Activated naive CD8-positive, alpha-beta T cell treated with anti-CD3 and anti-CD28 coated beads, Interleukin-2, amount 10 ng/mL, durations not matched to agents 7 days and 5 days (primary cell): ENCODE results near the gene GPD1L. TPM values are rescaled to one million over a fixed set of nuclear protein-coding genes. Genes with fewer than 3 reads are reported as not detected.

Experiments used
- ATAC-seq: fragments of 150-1000 bp; cut with Tn5 transposase; one replicate; pipeline ENCODE4 v1.10.0; 2021; ENCODE audit warnings: low read depth, moderate library complexity
- POLR2A ChIA-PET: fragments of 350-600 bp; sonication (Branson Sonifier 250); formaldehyde crosslinking; loops from one replicate; lab custom pipeline; 2021; ENCODE audit warnings: antibody characterized with exemption; lab: Charles Lee
- DNase-seq: peaks from one replicate; pipeline ENCODE4 v3.0.0; 2021
- H3K27ac Mint-ChIP-seq: one replicate; pipeline ENCODE4 v1.8.0; 2022; ENCODE audit warnings: mild to moderate bottlenecking, mixed read lengths
- H3K27me3 Mint-ChIP-seq: one replicate; pipeline ENCODE4 v1.8.0; 2022; ENCODE audit warnings: mild to moderate bottlenecking, moderate library complexity, mixed read lengths
- H3K36me3 Mint-ChIP-seq: one replicate; pipeline ENCODE4 v1.8.0; 2021; ENCODE audit warnings: mild to moderate bottlenecking, mixed read lengths
- H3K4me1 Mint-ChIP-seq: one replicate; pipeline ENCODE4 v1.8.0; 2021; ENCODE audit warnings: mixed read lengths
- H3K4me3 Mint-ChIP-seq: one replicate; pipeline ENCODE4 v1.8.0; 2022; ENCODE audit warnings: mild to moderate bottlenecking, moderate library complexity, mixed read lengths
- H3K9me3 Mint-ChIP-seq: one replicate; pipeline ENCODE4 v1.8.0; 2021; ENCODE audit warnings: mixed read lengths
- total RNA-seq, 2 experiments: library from RNA; stranded (reverse); gene quantifications; one replicate each; pipeline ENCODE4 v1.2.3, GENCODE V29; 2021

Gene GPD1L
- total RNA-seq, 2 experiments from 2014 or later: 27.8 to 31.0 TPM

- Mint-ChIP-seq H3K27ac (no peak overlapping the region), H3K4me1 (peaks cover 2% of the 10 kb centered on the region), H3K4me3 (no peak overlapping the region), H3K9me3 (no peaks in the 10 kb centered on the region), H3K36me3 (peaks cover 16% of the 10 kb centered on the region), H3K27me3 (no peaks in the 10 kb centered on the region)
- ATAC-seq (no peak), DNase-seq (no peak)
- POLR2A ChIA-PET: no interaction called here
Measured at GRCh38 chr3:32154205-32154579, 47.8 kb downstream of the GPD1L start.

- peaks cover 2% of the 10 kb centered on the region for H3K4me1 Mint-ChIP-seq
- no peaks in the 10 kb centered on the region for H3K9me3 Mint-ChIP-seq
- DNase-seq (no peak), ATAC-seq (no peak)
- POLR2A ChIA-PET: no interaction called here
- no peak overlapping the region for H3K4me3 Mint-ChIP-seq
- H3K36me3 Mint-ChIP-seq: peaks cover 16% of the 10 kb centered on the region
- H3K27ac Mint-ChIP-seq: no peak overlapping the region
- no peaks in the 10 kb centered on the region for H3K27me3 Mint-ChIP-seq
Measured at GRCh38 chr3:32155117-32155516, 48.7 kb downstream of the GPD1L start.

- no peak for ATAC-seq
- Mint-ChIP-seq H3K27ac (no peak overlapping the region), H3K9me3 (no peaks in the 10 kb centered on the region), H3K4me1 (peaks cover 2% of the 10 kb centered on the region), H3K4me3 (no peak overlapping the region), H3K36me3 (peaks cover 3% of the 10 kb centered on the region), H3K27me3 (no peaks in the 10 kb centered on the region)
- POLR2A ChIA-PET: no interaction called here
- DNase-seq: no peak
Measured at GRCh38 chr3:32157600-32158264, 51.3 kb downstream of the GPD1L start.

- Mint-ChIP-seq H3K27ac (no peak overlapping the region), H3K4me1 (no peaks in the 10 kb centered on the region), H3K9me3 (no peaks in the 10 kb centered on the region), H3K27me3 (no peaks in the 10 kb centered on the region), H3K4me3 (no peak overlapping the region), H3K36me3 (peaks cover 18% of the 10 kb centered on the region)
- no peak for ATAC-seq
- DNase-seq: no peak
- POLR2A ChIA-PET: no interaction called here
Measured at GRCh38 chr3:32160706-32161214, 54.3 kb downstream of the GPD1L start.

GRCh38 chr3:32165442-32165841 lies 59.0 kb downstream of the GPD1L start:
- ATAC-seq (no peak), DNase-seq (no peak)
- POLR2A ChIA-PET: no interaction called here
- Mint-ChIP-seq H3K9me3 (peaks cover 7% of the 10 kb centered on the region), H3K27me3 (no peaks in the 10 kb centered on the region), H3K27ac (no peak overlapping the region), H3K36me3 (peaks cover 47% of the 10 kb centered on the region), H3K4me1 (no peaks in the 10 kb centered on the region), H3K4me3 (no peak overlapping the region)

GRCh38 chr3:32166654-32167053 lies 60.2 kb downstream of the GPD1L start:
- ATAC-seq (no peak), DNase-seq (no peak)
- Mint-ChIP-seq H3K27ac (no peak overlapping the region), H3K27me3 (no peaks in the 10 kb centered on the region), H3K9me3 (peaks cover 8% of the 10 kb centered on the region), H3K4me1 (no peaks in the 10 kb centered on the region), H3K4me3 (no peak overlapping the region), H3K36me3 (peaks cover 53% of the 10 kb centered on the region)
- POLR2A ChIA-PET: no interaction called here

- H3K9me3 Mint-ChIP-seq: peaks cover 10% of the 10 kb centered on the region
- no peak overlapping the region for H3K27ac Mint-ChIP-seq
- no peak overlapping the region for H3K4me3 Mint-ChIP-seq
- ATAC-seq (no peak), DNase-seq (no peak)
- peaks cover 2% of the 10 kb centered on the region for H3K27me3 Mint-ChIP-seq
- POLR2A ChIA-PET: no interaction called here
- peaks cover 5% of the 10 kb centered on the region for H3K4me1 Mint-ChIP-seq
- peaks cover 35% of the 10 kb centered on the region for H3K36me3 Mint-ChIP-seq
Measured at GRCh38 chr3:32172420-32172819, 66.0 kb downstream of the GPD1L start.

GRCh38 chr3:32175607-32176197 lies 69.3 kb downstream of the GPD1L start:
- H3K27ac Mint-ChIP-seq: no peak overlapping the region
- H3K9me3 Mint-ChIP-seq: peaks cover 3% of the 10 kb centered on the region
- DNase-seq: no peak
- H3K36me3 Mint-ChIP-seq: peaks cover 17% of the 10 kb centered on the region
- POLR2A ChIA-PET: no interaction called here
- H3K27me3 Mint-ChIP-seq: peaks cover 7% of the 10 kb centered on the region
- ATAC-seq: no peak
- no peak overlapping the region for H3K4me3 Mint-ChIP-seq
- peaks cover 10% of the 10 kb centered on the region for H3K4me1 Mint-ChIP-seq

- peaks cover 9% of the 10 kb centered on the region for H3K27me3 Mint-ChIP-seq
- H3K9me3 Mint-ChIP-seq: peaks cover 3% of the 10 kb centered on the region
- POLR2A ChIA-PET: no interaction called here
- peaks cover 9% of the 10 kb centered on the region for H3K36me3 Mint-ChIP-seq
- H3K4me1 Mint-ChIP-seq: peaks cover 10% of the 10 kb centered on the region
- no peak overlapping the region for H3K27ac Mint-ChIP-seq
- ATAC-seq (peak; percentile 61), DNase-seq (peak; percentile 33)
- peak overlapping the region; percentile 40 for H3K4me3 Mint-ChIP-seq
Measured at GRCh38 chr3:32176989-32177701, 70.7 kb downstream of the GPD1L start.

GRCh38 chr3:32177702-32178198 lies 71.3 kb downstream of the GPD1L start:
- POLR2A ChIA-PET: no interaction called here
- no peak overlapping the region for H3K27ac Mint-ChIP-seq
- DNase-seq: no peak
- peaks cover 4% of the 10 kb centered on the region for H3K36me3 Mint-ChIP-seq
- H3K27me3 Mint-ChIP-seq: peaks cover 13% of the 10 kb centered on the region
- H3K9me3 Mint-ChIP-seq: no peaks in the 10 kb centered on the region
- peaks cover 10% of the 10 kb centered on the region for H3K4me1 Mint-ChIP-seq
- peak overlapping the region; percentile 40 for H3K4me3 Mint-ChIP-seq
- ATAC-seq: peak; percentile 74

GRCh38 chr3:32180141-32180784 lies 73.8 kb downstream of the GPD1L start:
- DNase-seq (no peak), ATAC-seq (no peak)
- no peaks in the 10 kb centered on the region for H3K9me3 Mint-ChIP-seq
- peaks cover 10% of the 10 kb centered on the region for H3K4me1 Mint-ChIP-seq
- no peak overlapping the region for H3K27ac Mint-ChIP-seq
- peaks cover 19% of the 10 kb centered on the region for H3K27me3 Mint-ChIP-seq
- POLR2A ChIA-PET: no interaction called here
- H3K4me3 Mint-ChIP-seq: no peak overlapping the region
- H3K36me3 Mint-ChIP-seq: no peaks in the 10 kb centered on the region

- Mint-ChIP-seq H3K9me3 (no peaks in the 10 kb centered on the region), H3K4me3 (no peak overlapping the region), H3K4me1 (peaks cover 10% of the 10 kb centered on the region), H3K27ac (no peak overlapping the region), H3K27me3 (peaks cover 19% of the 10 kb centered on the region), H3K36me3 (no peaks in the 10 kb centered on the region)
- ATAC-seq: no peak
- DNase-seq: no peak
- POLR2A ChIA-PET: no interaction called here
Measured at GRCh38 chr3:32181365-32181764, 74.9 kb downstream of the GPD1L start.

GRCh38 chr3:32181796-32182195 lies 75.4 kb downstream of the GPD1L start:
- POLR2A ChIA-PET: interaction anchor here (0.6 kb wide), 1 partner anchor 180 kb away, joined by 3 read pairs; no protein-coding TSS in a partner anchor
- H3K27me3 Mint-ChIP-seq: peaks cover 19% of the 10 kb centered on the region
- ATAC-seq: no peak
- H3K36me3 Mint-ChIP-seq: no peaks in the 10 kb centered on the region
- H3K4me1 Mint-ChIP-seq: peaks cover 10% of the 10 kb centered on the region
- H3K27ac Mint-ChIP-seq: no peak overlapping the region
- no peaks in the 10 kb centered on the region for H3K9me3 Mint-ChIP-seq
- DNase-seq: no peak
- H3K4me3 Mint-ChIP-seq: no peak overlapping the region
